K562 (cell line): Measurements from ENCODE around the gene RAP2B.

ENCODE experiments used
- CREB1 ChIP-seq, 2 experiments: sonication (generic) in 1 of 2; formaldehyde crosslinking in 1 of 2; IDR thresholded peaks; 2 replicates each; pipeline versions ENCODE4 v1.6.1 to v1.8.0; 2012 to 2022; ENCODE audit warnings: inconsistent platforms in 1 of 2, mild to moderate bottlenecking in 1 of 2, missing genetic modification reagents in 1 of 2, moderate library complexity in 1 of 2
- LARP7 ChIP-seq: fragments of 450-650 bp; IDR thresholded peaks from 2 replicates; pipeline ENCODE4 v1.6.1; 2016
- PHB ChIP-seq: fragments of 250-450 bp; sonication (Bioruptor Pico); IDR thresholded peaks from 2 replicates; pipeline ENCODE4 v1.5.0; 2021
- POLR2AphosphoS5 ChIP-seq: IDR thresholded peaks from 2 replicates; pipeline ENCODE4 v1.6.1; 2011; ENCODE audit warnings: mild to moderate bottlenecking, low read depth, low read length, moderate library complexity; ENCODE audit not compliant: control insufficient read depth, insufficient read depth
- TAF1 ChIP-seq: IDR thresholded peaks from 2 replicates; pipeline ENCODE4 v1.6.1; 2011; ENCODE audit warnings: mild to moderate bottlenecking, low read length, moderate library complexity; ENCODE audit not compliant: insufficient read depth, control insufficient read depth, severe bottlenecking; ENCODE audit errors: extremely low read depth
- TF ChIP-seq, protein P1 (sequence below), 3 experiments: IDR thresholded peaks in 2 of 3; conservative IDR thresholded peaks in 1 of 3; 2 replicates each; pipeline ENCODE4 v1.5.1; 2011 to 2012; ENCODE audit warnings: low read length in 3 of 3, mild to moderate bottlenecking in 3 of 3, control low read depth in 2 of 3, improper control_type of control experiment in 1 of 3, inconsistent platforms in 1 of 3, low read depth in 1 of 3, mixed read lengths in 1 of 3, moderate library complexity in 1 of 3; ENCODE audit not compliant: insufficient read depth in 2 of 3

- TF ChIP-seq, protein P1, sequence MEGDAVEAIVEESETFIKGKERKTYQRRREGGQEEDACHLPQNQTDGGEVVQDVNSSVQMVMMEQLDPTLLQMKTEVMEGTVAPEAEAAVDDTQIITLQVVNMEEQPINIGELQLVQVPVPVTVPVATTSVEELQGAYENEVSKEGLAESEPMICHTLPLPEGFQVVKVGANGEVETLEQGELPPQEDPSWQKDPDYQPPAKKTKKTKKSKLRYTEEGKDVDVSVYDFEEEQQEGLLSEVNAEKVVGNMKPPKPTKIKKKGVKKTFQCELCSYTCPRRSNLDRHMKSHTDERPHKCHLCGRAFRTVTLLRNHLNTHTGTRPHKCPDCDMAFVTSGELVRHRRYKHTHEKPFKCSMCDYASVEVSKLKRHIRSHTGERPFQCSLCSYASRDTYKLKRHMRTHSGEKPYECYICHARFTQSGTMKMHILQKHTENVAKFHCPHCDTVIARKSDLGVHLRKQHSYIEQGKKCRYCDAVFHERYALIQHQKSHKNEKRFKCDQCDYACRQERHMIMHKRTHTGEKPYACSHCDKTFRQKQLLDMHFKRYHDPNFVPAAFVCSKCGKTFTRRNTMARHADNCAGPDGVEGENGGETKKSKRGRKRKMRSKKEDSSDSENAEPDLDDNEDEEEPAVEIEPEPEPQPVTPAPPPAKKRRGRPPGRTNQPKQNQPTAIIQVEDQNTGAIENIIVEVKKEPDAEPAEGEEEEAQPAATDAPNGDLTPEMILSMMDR (IDR thresholded peaks at IDR 0.05 in 2 of 3, conservative IDR thresholded peaks at IDR 0.05 in 1 of 3; ENCODE audit: insufficient read depth in 2 of 3, low read depth in 1 of 3, low read length in 3 of 3) = no peak
- no peak for TF ChIP-seq CREB1 (IDR thresholded peaks at IDR 0.05)
- TF ChIP-seq CREB1 (CRISPR knock-in tag; IDR thresholded peaks at IDR 0.05) = no peak
- no peak for TF ChIP-seq TAF1
- TF ChIP-seq PHB (CRISPR knock-in tag) = no peak
- TF ChIP-seq LARP7 = no peak
- no peak for TF ChIP-seq POLR2AphosphoS5
These were observed 53.9 kb downstream of the RAP2B start for GRCh38 chr3:153215966-153216365.
